Activated naive CD4-positive, alpha-beta T cell treated with anti-CD3 and anti-CD28 coated beads, Interleukin-2, amount 50 U/mL, for 24 hours (primary cell): ENCODE data around the gene CYP2S1.
A peak's percentile ranks its signal among the peaks of the same experiment; 100 is the strongest.
"Not testable (repeated sequence)": the region's sequence is repeated elsewhere in the genome, so short reads cannot be mapped to it uniquely, and the experiment has no call there.

Experiments used
- H3K27ac Mint-ChIP-seq: one replicate; pipeline ENCODE4 v1.8.0; 2021; ENCODE audit warnings: mild to moderate bottlenecking, mixed read lengths
- H3K27me3 Mint-ChIP-seq: one replicate; pipeline ENCODE4 v1.8.0; 2021; ENCODE audit warnings: mixed read lengths
- H3K36me3 Mint-ChIP-seq: one replicate; pipeline ENCODE4 v1.8.0; 2021; ENCODE audit warnings: mixed read lengths
- H3K4me1 Mint-ChIP-seq: one replicate; pipeline ENCODE4 v1.8.0; 2021; ENCODE audit warnings: mixed read lengths
- H3K4me3 Mint-ChIP-seq: one replicate; pipeline ENCODE4 v1.8.0; 2021; ENCODE audit warnings: mild to moderate bottlenecking, mixed read lengths
- H3K9me3 Mint-ChIP-seq: one replicate; pipeline ENCODE4 v1.8.0; 2021; ENCODE audit warnings: mixed read lengths

CYP2S1 gene

DNA sequence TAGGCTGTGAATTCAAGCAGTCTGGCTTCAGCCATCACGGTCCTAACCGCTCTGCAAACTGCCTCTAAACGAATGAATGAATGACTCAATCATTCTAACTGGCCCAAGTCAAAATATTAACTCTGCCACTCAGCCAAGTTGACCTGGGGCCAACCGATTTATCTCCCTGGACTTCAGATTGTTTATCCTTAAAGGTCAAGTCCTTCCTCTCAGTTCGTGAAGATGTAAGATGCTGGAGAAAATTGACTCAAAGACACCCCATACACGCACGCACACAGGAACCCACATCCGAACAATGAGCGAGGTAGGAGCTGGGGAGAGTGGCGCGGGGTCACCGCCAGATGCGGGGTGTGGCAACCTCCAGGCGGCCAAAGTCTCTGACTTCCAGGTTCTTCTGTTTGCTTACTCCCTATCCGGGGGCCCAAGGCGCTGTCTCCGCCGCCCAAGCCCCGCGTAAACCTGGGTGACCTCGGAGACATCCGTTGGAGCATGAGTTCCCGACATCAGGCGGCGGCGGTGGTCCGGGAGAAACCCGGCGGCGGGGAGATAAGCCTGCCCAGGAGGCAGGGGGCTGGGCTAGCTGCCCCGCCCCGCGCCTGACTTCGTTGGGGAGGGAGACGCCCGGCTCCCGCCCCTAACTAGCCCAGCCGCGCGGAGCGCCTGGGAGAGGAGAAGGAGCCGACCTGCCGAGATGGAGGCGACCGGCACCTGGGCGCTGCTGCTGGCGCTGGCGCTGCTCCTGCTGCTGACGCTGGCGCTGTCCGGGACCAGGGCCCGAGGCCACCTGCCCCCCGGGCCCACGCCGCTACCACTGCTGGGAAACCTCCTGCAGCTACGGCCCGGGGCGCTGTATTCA is at the start of gene CYP2S1:
CYP2S1 (plus strand) TSS at position 646 of the 856 bp plus-strand sequence; CDS start at position 692, 46 bp downstream.
- peaks cover 14% of the 10 kb centered on the region for H3K4me1 Mint-ChIP-seq
- H3K9me3 Mint-ChIP-seq: no peaks in the 10 kb centered on the region
- H3K27ac Mint-ChIP-seq: no peak within 1 kb of the TSS
- H3K36me3 Mint-ChIP-seq: no peaks in the 10 kb centered on the region
- H3K27me3 Mint-ChIP-seq: peaks cover 33% of the 10 kb centered on the region
- H3K4me3 Mint-ChIP-seq: peak within 1 kb of the TSS; percentile 60

DNA sequence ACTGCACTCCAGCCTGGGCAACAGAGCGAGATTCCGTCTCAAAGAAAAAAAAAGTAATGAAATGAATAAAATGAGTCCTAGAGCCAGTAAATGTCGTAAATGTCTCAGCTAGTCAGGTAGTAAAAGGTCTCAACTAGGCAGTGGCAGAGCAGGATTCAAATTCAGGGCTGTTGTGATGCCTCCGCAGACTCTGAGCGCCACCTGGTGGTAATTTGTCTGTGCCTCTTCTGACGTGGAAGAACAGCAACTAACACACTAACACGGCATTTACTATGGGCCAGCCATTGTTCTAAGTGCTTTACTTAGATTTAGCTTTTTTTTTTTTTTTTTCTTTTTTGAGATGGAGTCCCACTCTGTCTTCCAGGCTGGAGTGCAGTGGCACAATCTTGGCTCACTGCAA is 48.6 kb upstream of the CYP2S1 start:
- Mint-ChIP-seq H3K27me3 (no peaks in the 10 kb centered on the region), H3K36me3 (no peaks in the 10 kb centered on the region), H3K27ac (no peak overlapping the region), H3K9me3 (no peaks in the 10 kb centered on the region), H3K4me1 (no peaks in the 10 kb centered on the region), H3K4me3 (no peak overlapping the region)

DNA sequence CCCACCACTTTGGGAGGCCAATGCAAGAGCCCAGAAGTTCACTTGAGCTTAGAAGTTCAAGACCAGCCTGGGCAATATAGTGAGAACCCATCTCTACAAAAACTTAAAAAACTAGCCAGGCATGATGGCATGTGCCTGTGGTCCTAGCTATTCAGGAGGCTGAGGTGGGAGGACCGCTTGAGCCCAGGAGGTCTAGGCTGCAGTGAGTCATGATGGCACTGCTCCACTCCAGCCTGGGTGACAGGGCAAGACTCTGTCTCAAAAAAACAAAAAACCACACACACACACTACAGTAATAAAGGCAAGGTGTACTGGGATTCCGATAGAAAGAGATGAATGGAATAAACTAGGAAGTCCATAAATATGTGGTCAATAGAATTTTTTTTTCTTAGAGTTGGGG is 43.2 kb upstream of the CYP2S1 start:
- no peaks in the 10 kb centered on the region for H3K36me3 Mint-ChIP-seq
- H3K27ac Mint-ChIP-seq: no peak overlapping the region
- H3K27me3 Mint-ChIP-seq: no peaks in the 10 kb centered on the region
- H3K4me3 Mint-ChIP-seq: no peak overlapping the region
- no peaks in the 10 kb centered on the region for H3K4me1 Mint-ChIP-seq
- H3K9me3 Mint-ChIP-seq: no peaks in the 10 kb centered on the region

DNA sequence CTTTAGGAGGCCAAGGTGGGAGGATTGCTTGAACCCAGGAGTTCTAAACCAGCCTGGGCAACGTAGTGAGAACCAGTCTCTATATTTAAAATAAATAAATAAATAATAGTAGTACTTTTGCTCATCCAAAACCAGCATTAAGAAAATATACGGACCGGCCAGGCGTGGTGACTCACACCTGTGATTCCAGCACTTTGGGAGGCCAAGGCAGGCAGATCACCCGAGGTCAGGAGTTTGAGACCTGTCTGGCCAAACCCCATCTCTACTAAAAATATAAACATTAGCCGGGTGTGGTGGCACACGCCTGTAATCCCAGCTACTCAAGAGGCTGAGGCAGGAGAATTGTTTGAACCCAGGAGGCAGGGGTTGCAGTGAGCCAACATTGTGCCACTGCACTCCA is 42.0 kb upstream of the CYP2S1 start:
- H3K9me3 Mint-ChIP-seq, H3K4me3 Mint-ChIP-seq, H3K27me3 Mint-ChIP-seq, H3K36me3 Mint-ChIP-seq, H3K4me1 Mint-ChIP-seq, H3K27ac Mint-ChIP-seq: not testable (repeated sequence)

DNA sequence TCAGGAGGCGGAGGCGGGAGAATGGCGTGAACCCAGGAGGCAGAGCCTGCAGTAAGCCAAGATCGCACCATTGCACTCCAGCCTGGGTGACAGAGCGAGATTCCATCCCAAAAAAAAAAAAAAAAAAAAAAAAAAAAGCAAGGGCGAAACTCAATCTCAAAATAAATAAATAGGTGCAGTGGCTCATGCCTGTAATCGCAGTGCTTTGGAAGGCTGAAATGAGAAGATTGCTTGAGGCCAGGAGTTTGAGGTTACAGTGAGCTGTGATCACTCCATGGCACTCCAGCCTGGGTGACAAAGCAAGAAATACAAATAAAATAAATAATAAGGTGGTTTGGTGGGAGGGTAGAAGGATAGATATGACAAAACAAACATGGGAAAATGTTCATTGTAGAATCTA is 39.0 kb upstream of the CYP2S1 start:
- no peaks in the 10 kb centered on the region for H3K27me3 Mint-ChIP-seq
- H3K4me3 Mint-ChIP-seq: no peak overlapping the region
- no peak overlapping the region for H3K27ac Mint-ChIP-seq
- H3K4me1 Mint-ChIP-seq: no peaks in the 10 kb centered on the region
- H3K9me3 Mint-ChIP-seq: no peaks in the 10 kb centered on the region
- no peaks in the 10 kb centered on the region for H3K36me3 Mint-ChIP-seq

GRCh38 chr19:41156207-41156606 is 36.8 kb upstream of the CYP2S1 start:
- Mint-ChIP-seq H3K36me3 (no peaks in the 10 kb centered on the region), H3K27ac (no peak overlapping the region), H3K4me1 (no peaks in the 10 kb centered on the region), H3K4me3 (no peak overlapping the region), H3K27me3 (no peaks in the 10 kb centered on the region), H3K9me3 (no peaks in the 10 kb centered on the region)

- no peaks in the 10 kb centered on the region for H3K27me3 Mint-ChIP-seq
- no peak overlapping the region for H3K4me3 Mint-ChIP-seq
- no peaks in the 10 kb centered on the region for H3K9me3 Mint-ChIP-seq
- no peak overlapping the region for H3K27ac Mint-ChIP-seq
- no peaks in the 10 kb centered on the region for H3K4me1 Mint-ChIP-seq
- no peaks in the 10 kb centered on the region for H3K36me3 Mint-ChIP-seq
Measured at GRCh38 chr19:41159881-41160280, 33.1 kb upstream of the CYP2S1 start.

GRCh38 chr19:41161903-41162302 is 31.1 kb upstream of the CYP2S1 start:
- Mint-ChIP-seq H3K4me3 (no peak overlapping the region), H3K4me1 (no peaks in the 10 kb centered on the region), H3K27me3 (no peaks in the 10 kb centered on the region), H3K9me3 (no peaks in the 10 kb centered on the region), H3K36me3 (no peaks in the 10 kb centered on the region), H3K27ac (no peak overlapping the region)

- Mint-ChIP-seq H3K4me3 (no peak overlapping the region), H3K36me3 (no peaks in the 10 kb centered on the region), H3K27me3 (no peaks in the 10 kb centered on the region), H3K9me3 (no peaks in the 10 kb centered on the region), H3K27ac (peak overlapping the region; percentile 41), H3K4me1 (no peaks in the 10 kb centered on the region)
Measured at GRCh38 chr19:41166944-41167804, 25.8 kb upstream of the CYP2S1 start.

DNA sequence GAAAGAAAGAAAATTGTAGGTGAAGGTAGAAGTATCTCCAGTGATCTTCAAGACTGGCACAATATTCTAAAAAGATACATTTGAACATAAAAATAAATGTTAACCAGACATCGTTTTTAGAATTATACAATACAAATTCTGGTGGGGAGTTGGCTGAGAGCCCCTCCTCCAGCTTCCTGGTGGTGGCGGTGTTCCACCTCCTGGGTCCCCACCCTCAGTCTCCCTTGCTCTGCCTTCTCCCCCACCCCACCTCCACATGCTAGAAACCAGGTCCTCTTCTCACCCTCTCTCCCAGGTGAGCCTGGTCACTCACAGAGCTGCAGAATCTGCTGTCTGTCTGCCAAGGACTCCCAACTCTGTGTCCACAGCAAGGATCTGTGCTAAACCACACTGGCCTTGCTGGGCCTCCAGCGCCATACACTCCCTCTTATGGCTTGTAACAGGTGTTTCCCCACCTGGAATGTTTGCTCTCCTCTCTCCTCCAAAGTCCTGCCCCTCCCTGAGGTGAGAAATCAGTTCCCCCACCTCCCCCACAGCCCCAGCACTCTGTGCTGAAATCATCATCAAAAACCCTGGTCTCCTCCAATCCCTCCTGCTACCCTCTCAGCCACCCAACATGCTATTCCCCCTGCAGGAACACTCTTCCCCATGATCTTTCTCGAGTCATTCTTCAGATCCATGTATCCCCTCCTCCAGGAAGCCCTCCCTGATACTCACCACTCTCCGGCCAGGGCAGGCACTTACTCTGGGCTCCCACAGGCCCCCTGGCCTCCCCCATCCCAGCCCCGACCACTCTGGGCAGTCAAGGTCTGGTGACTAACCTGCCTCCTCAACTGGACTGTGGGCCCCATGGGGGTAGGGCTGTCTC is 20.5 kb upstream of the CYP2S1 start:
- Mint-ChIP-seq H3K9me3 (no peaks in the 10 kb centered on the region), H3K4me1 (peaks cover 10% of the 10 kb centered on the region), H3K27ac (no peak overlapping the region), H3K4me3 (no peak overlapping the region), H3K27me3 (no peaks in the 10 kb centered on the region), H3K36me3 (no peaks in the 10 kb centered on the region)

- Mint-ChIP-seq H3K36me3 (no peaks in the 10 kb centered on the region), H3K27me3 (no peaks in the 10 kb centered on the region), H3K4me3 (no peak overlapping the region), H3K27ac (no peak overlapping the region), H3K9me3 (no peaks in the 10 kb centered on the region), H3K4me1 (peaks cover 10% of the 10 kb centered on the region)
Measured at GRCh38 chr19:41174297-41174928, 18.6 kb upstream of the CYP2S1 start.

DNA sequence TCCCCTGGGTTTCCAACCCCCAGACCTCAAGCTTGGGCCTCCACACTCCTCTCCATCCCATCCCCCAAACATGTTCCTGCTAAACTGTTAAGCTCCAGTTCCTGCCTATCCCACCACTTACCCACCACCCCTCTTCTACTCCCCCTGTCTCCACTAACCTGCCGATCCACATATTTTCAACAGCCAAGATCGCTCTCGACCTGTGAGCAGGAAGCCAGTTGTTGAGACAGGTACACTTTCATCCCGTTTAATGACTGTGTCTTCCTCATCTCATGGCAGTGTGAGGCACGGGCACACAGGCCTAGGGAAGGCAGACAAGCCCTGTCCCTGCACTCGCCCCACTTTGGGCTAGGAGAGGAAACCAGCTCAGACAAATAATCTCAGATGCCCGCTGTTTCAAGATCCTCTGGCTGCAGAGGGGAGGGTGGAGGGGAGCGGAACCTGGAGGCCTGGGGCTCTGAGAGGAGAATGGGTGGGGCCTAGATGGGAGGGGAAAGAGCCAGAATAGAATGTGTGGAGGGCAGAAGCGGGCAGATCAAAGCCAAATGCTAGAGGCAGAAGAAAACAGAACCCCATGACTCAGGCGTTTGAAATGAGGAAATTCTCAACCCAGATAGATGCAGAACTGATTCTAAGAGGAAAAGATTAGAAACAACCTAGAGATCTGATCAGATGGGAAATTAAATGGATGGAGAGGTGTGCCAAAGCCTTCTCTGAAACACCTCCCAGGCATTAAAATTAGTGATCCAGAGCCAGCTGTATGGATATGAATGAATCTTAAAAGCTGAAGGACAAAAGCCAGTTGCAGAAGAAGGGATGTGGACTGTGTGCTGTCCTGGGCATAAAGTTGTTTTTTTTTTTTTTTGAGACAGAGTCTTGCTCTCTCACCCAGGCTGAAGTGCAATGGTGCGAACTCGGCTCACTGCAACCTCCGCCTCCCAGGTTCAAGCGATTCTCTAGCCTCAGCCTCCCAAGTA is 16.9 kb upstream of the CYP2S1 start:
- peak overlapping the region; percentile 79 for H3K27ac Mint-ChIP-seq
- H3K4me1 Mint-ChIP-seq: peaks cover 10% of the 10 kb centered on the region
- peak overlapping the region; percentile 49 for H3K4me3 Mint-ChIP-seq
- no peaks in the 10 kb centered on the region for H3K9me3 Mint-ChIP-seq
- H3K27me3 Mint-ChIP-seq: no peaks in the 10 kb centered on the region
- H3K36me3 Mint-ChIP-seq: no peaks in the 10 kb centered on the region

- peaks cover 10% of the 10 kb centered on the region for H3K4me1 Mint-ChIP-seq
- H3K4me3 Mint-ChIP-seq, H3K27ac Mint-ChIP-seq, H3K36me3 Mint-ChIP-seq, H3K27me3 Mint-ChIP-seq, H3K9me3 Mint-ChIP-seq: not testable (repeated sequence)
Measured at GRCh38 chr19:41180173-41180572, 12.8 kb upstream of the CYP2S1 start.
